Suppressor macrophage treated with lipopolysaccharide for 1 hour (primary cell): ENCODE data around the gene ITM2C.

Experiments used
- DNase-seq, 3 donors: peaks; one replicate each; pipeline ENCODE4 v3.0.0-alpha.2; 2020 to 2022

The ITM2C gene

GRCh38 chr2:230864605-230865306 lies at the start of gene ITM2C:
TSS of gene ITM2C (plus strand) at chr2:230864942. CDS start at chr2:230865026, 84 bp downstream.
- peak; percentile 57 to 80 (median 64) for DNase-seq

- DNase-seq: no peak
Observed at GRCh38 chr2:230815088-230815487, 49.7 kb upstream of the ITM2C start.

- no peak for DNase-seq
Observed at GRCh38 chr2:230816735-230817134, 48.0 kb upstream of the ITM2C start.

- no peak for DNase-seq
Observed at GRCh38 chr2:230819433-230819832, 45.3 kb upstream of the ITM2C start.

- DNase-seq: no peak
Observed at GRCh38 chr2:230821261-230821990, 43.3 kb upstream of the ITM2C start.

GRCh38 chr2:230821991-230822520 lies 42.7 kb upstream of the ITM2C start:
- DNase-seq: no peak

GRCh38 chr2:230823264-230823964 lies 41.3 kb upstream of the ITM2C start:
- DNase-seq: no peak

GRCh38 chr2:230824406-230824978 lies 40.2 kb upstream of the ITM2C start:
- DNase-seq: peak; percentile 88 to 91 (median 88)

GRCh38 chr2:230825354-230825753 lies 39.4 kb upstream of the ITM2C start:
- DNase-seq: peak in 1 of 3 donors; percentile 12

- no peak for DNase-seq
Observed at GRCh38 chr2:230827774-230828271, 36.9 kb upstream of the ITM2C start.

- peak; percentile 46 to 73 (median 50) for DNase-seq
Observed at GRCh38 chr2:230828272-230828961, 36.3 kb upstream of the ITM2C start.

GRCh38 chr2:230829293-230829692 lies 35.4 kb upstream of the ITM2C start:
- DNase-seq: no peak

GRCh38 chr2:230829959-230830358 lies 34.8 kb upstream of the ITM2C start:
- DNase-seq: no peak

- DNase-seq: peak; percentile 12 to 36 (median 32)
Observed at GRCh38 chr2:230830428-230830827, 34.3 kb upstream of the ITM2C start.

- peak in 2 of 3 donors; percentile 31 to 44 for DNase-seq
Observed at GRCh38 chr2:230840301-230840700, 24.4 kb upstream of the ITM2C start.

GRCh38 chr2:230842473-230842872 lies 22.3 kb upstream of the ITM2C start:
- no peak for DNase-seq

- no peak for DNase-seq
Observed at GRCh38 chr2:230843132-230843531, 21.6 kb upstream of the ITM2C start.

- no peak for DNase-seq
Observed at GRCh38 chr2:230846360-230846759, 18.4 kb upstream of the ITM2C start.

- peak; percentile 94 to 96 (median 96) for DNase-seq
Observed at GRCh38 chr2:230847883-230848388, 16.8 kb upstream of the ITM2C start.

GRCh38 chr2:230849633-230850357 lies 14.9 kb upstream of the ITM2C start:
- DNase-seq: peak; percentile 53 to 78 (median 67)

- no peak for DNase-seq
Observed at GRCh38 chr2:230850358-230850658, 14.4 kb upstream of the ITM2C start.
